Activated T-cell treated with anti-CD3 and anti-CD28 coated beads for 4 hours (primary cell): ENCODE measurements around the gene WNT7B.

ENCODE experiments used
- DNase-seq: peaks from one replicate; pipeline ENCODE4 v3.0.0-alpha.2; 2020

The WNT7B gene

GRCh38 chr22:45922661-45923060, 54.3 kb downstream of the WNT7B start:
- DNase-seq: no peak

GRCh38 chr22:45922256-45922655, 54.7 kb downstream of the WNT7B start:
- DNase-seq: no peak

GRCh38 chr22:45919504-45920286, 57.3 kb downstream of the WNT7B start:
- DNase-seq: no peak

GRCh38 chr22:45918459-45919370, 58.2 kb downstream of the WNT7B start:
- no peak for DNase-seq

- no peak for DNase-seq
These were observed 59.1 kb downstream of the WNT7B start for GRCh38 chr22:45917700-45918458.

- DNase-seq: no peak
These were observed 59.8 kb downstream of the WNT7B start for GRCh38 chr22:45917146-45917545.

- no peak for DNase-seq
These were observed 60.4 kb downstream of the WNT7B start for GRCh38 chr22:45916515-45916914.

- DNase-seq: no peak
These were observed 61.1 kb downstream of the WNT7B start for GRCh38 chr22:45915841-45916240.

GRCh38 chr22:45915151-45915550, 61.8 kb downstream of the WNT7B start:
- DNase-seq: no peak

GRCh38 chr22:45914309-45914708, 62.7 kb downstream of the WNT7B start:
- DNase-seq: no peak

GRCh38 chr22:45912910-45913309, 64.1 kb downstream of the WNT7B start:
- no peak for DNase-seq

GRCh38 chr22:45911601-45912271, 65.2 kb downstream of the WNT7B start:
- DNase-seq: no peak

GRCh38 chr22:45910928-45911467, 66.0 kb downstream of the WNT7B start:
- DNase-seq: no peak

- no peak for DNase-seq
These were observed 68.0 kb downstream of the WNT7B start for GRCh38 chr22:45908961-45909360.

GRCh38 chr22:45907996-45908395, 69.0 kb downstream of the WNT7B start:
- DNase-seq: no peak

GRCh38 chr22:45907378-45907777, 69.6 kb downstream of the WNT7B start:
- no peak for DNase-seq

GRCh38 chr22:45906946-45907345, 70.0 kb downstream of the WNT7B start:
- DNase-seq: no peak

- DNase-seq: no peak
These were observed 70.8 kb downstream of the WNT7B start for GRCh38 chr22:45905924-45906865.

- no peak for DNase-seq
These were observed 71.5 kb downstream of the WNT7B start for GRCh38 chr22:45905326-45905923.

GRCh38 chr22:45904236-45904635, 72.7 kb downstream of the WNT7B start:
- no peak for DNase-seq
